SH-SY5Y (cell line): Measurements from ENCODE around the gene DAAM1.

Source experiments
- GATA2 ChIP-seq: IDR thresholded peaks from 2 replicates; pipeline ENCODE4 v1.6.1; 2011; ENCODE audit warnings: mild to moderate bottlenecking, low read depth, low read length
- GATA3 ChIP-seq: IDR thresholded peaks from 2 replicates; pipeline ENCODE4 v1.6.1; 2011; ENCODE audit warnings: low read depth, mild to moderate bottlenecking, low read length, moderate library complexity

- no peak for TF ChIP-seq GATA3
- TF ChIP-seq GATA2: no peak
These were observed 11.7 kb upstream of the DAAM1 start for GRCh38 chr14:59176765-59177164.
